GM19455 (cell line): ENCODE results near the gene R3HDM2.
"Not testable (repeated sequence)": the region's sequence is repeated elsewhere in the genome, so short reads cannot be mapped to it uniquely, and the experiment has no call there.

Experiments used
- ATAC-seq: cut with Tn5 transposase; IDR thresholded peaks from one replicate; pipeline ENCODE4 v1.9.1; 2021; ENCODE audit not compliant: unreplicated experiment

R3HDM2 gene

GRCh38 chr12:57336299-57336698, 94.5 kb downstream of the R3HDM2 start:
- not testable (repeated sequence) for ATAC-seq

GRCh38 chr12:57334219-57334618, 96.6 kb downstream of the R3HDM2 start:
- no peak for ATAC-seq

- no peak for ATAC-seq
Observed at GRCh38 chr12:57332646-57333312, 98.1 kb downstream of the R3HDM2 start.

GRCh38 chr12:57330992-57331391, 99.9 kb downstream of the R3HDM2 start:
- no peak for ATAC-seq

GRCh38 chr12:57329219-57329618, 101.6 kb downstream of the R3HDM2 start:
- no peak for ATAC-seq

- no peak for ATAC-seq
Observed at GRCh38 chr12:57325395-57325794, 105.4 kb downstream of the R3HDM2 start.

GRCh38 chr12:57323416-57323815, 107.4 kb downstream of the R3HDM2 start:
- ATAC-seq = no peak

GRCh38 chr12:57320639-57321038, 110.2 kb downstream of the R3HDM2 start:
- ATAC-seq = no peak

- no peak for ATAC-seq
Observed at GRCh38 chr12:57319678-57320469, 111.0 kb downstream of the R3HDM2 start.

- no peak for ATAC-seq
Observed at GRCh38 chr12:57315681-57316080, 115.2 kb downstream of the R3HDM2 start.

- ATAC-seq = not testable (repeated sequence)
Observed at GRCh38 chr12:57312287-57312686, 118.6 kb downstream of the R3HDM2 start.

- ATAC-seq = no peak
Observed at GRCh38 chr12:57309420-57309819, 121.4 kb downstream of the R3HDM2 start.

- ATAC-seq = no peak
Observed at GRCh38 chr12:57300961-57301584, 129.8 kb downstream of the R3HDM2 start.

- ATAC-seq = no peak
Observed at GRCh38 chr12:57299514-57300016, 131.3 kb downstream of the R3HDM2 start.

GRCh38 chr12:57296291-57296690, 134.6 kb downstream of the R3HDM2 start:
- no peak for ATAC-seq

- not testable (repeated sequence) for ATAC-seq
Observed at GRCh38 chr12:57282073-57282472, 148.8 kb downstream of the R3HDM2 start.

GRCh38 chr12:57280211-57281062, 150.4 kb downstream of the R3HDM2 start:
- peak; percentile 93 for ATAC-seq

GRCh38 chr12:57278465-57279381, 152.1 kb downstream of the R3HDM2 start:
- no peak for ATAC-seq

- no peak for ATAC-seq
Observed at GRCh38 chr12:57276935-57277563, 153.8 kb downstream of the R3HDM2 start.
